ENCODE results near the gene FBP1.

DNA sequence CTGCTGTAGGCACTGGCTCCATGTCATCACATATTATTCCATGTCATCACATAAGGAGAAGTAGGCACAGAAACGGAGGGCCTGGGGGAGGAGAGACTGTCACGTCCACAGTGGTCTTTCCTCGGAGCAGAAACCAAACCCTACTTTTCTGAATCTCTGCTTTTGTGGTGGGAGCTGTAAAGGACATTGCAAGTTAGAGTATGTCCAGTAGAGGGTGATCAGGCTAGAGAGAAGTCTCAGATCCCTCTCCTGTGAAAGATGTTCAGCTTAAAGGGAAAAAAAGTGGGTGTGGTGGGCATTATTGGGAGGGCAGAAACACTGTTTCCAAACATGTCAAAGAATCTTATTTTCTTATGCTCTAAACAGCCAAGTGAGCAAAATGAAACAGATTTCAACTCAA is 26.3 kb downstream of the FBP1 start:
- TF ChIP-seq, protein P1, sequence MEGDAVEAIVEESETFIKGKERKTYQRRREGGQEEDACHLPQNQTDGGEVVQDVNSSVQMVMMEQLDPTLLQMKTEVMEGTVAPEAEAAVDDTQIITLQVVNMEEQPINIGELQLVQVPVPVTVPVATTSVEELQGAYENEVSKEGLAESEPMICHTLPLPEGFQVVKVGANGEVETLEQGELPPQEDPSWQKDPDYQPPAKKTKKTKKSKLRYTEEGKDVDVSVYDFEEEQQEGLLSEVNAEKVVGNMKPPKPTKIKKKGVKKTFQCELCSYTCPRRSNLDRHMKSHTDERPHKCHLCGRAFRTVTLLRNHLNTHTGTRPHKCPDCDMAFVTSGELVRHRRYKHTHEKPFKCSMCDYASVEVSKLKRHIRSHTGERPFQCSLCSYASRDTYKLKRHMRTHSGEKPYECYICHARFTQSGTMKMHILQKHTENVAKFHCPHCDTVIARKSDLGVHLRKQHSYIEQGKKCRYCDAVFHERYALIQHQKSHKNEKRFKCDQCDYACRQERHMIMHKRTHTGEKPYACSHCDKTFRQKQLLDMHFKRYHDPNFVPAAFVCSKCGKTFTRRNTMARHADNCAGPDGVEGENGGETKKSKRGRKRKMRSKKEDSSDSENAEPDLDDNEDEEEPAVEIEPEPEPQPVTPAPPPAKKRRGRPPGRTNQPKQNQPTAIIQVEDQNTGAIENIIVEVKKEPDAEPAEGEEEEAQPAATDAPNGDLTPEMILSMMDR (IDR thresholded peaks at IDR 0.05), result no peak
- no peak for TF ChIP-seq POLR2A (IDR thresholded peaks at IDR 0.05)

All from lower leg skin (tissue), 3 donors.